ENCODE results near the gene TRNAU1AP. TPM values are rescaled to one million over a fixed set of nuclear protein-coding genes. Genes with fewer than 3 reads are reported as not detected.
A peak's percentile ranks its signal among the peaks of the same experiment; 100 is the strongest.

Gene TRNAU1AP
- total RNA-seq: 10 to 100 TPM; 28.3 to 38.7 (median 32.1) TPM
- total RNA-seq (2013): 38.2 TPM

- Histone ChIP-seq H3K36me3 (ENCODE audit: control insufficient read depth, insufficient read depth, low read length) (peaks cover 2% of the 10 kb centered on the region), H3K9me3 (ENCODE audit: control insufficient read depth, insufficient read depth, low read length) (no peaks in the 10 kb centered on the region), H3K27me3 (ENCODE audit: control insufficient read depth, insufficient read depth, low read length) (no peaks in the 10 kb centered on the region), H3K27ac (ENCODE audit: low read length) (peak within 1 kb of the TSS; percentile 79), H3K4me3 (ENCODE audit: low read length) (peak within 1 kb of the TSS; percentile 96), H3K4me1 (ENCODE audit: control insufficient read depth, insufficient read depth, low read length) (peaks cover 18% of the 10 kb centered on the region)
- Mint-ChIP-seq H3K36me3 (no peaks in the 10 kb centered on the region), H3K27ac (peak within 1 kb of the TSS; percentile 98 to 99), H3K4me1 (peaks cover 17 to 19% of the 10 kb centered on the region in 2 donors), H3K4me3 (peak within 1 kb of the TSS; percentile 98), H3K27me3 (ENCODE audit: low read depth in 2 of 2) (no peaks in the 10 kb centered on the region), H3K9me3 (no peaks in the 10 kb centered on the region)
- intact Hi-C loops (cut with micrococcal nuclease): loop anchor here (1.0 kb wide), 2 partner anchors 35 to 224 kb away; partner anchors contain the start of gene MED18
- TF ChIP-seq CTCF (IDR thresholded peaks at IDR 0.05): no peak
- ATAC-seq (peak; percentile 94 to 99 (median 96)), DNase-seq (peak; percentile 95 to 99)
- WGBS (ENCODE audit: insufficient coverage): under 1% methylated on average over 62 of the region's 63 CpGs
Observed at GRCh38 chr1:28552758-28553663, at the start of gene TRNAU1AP. TRNAU1AP (plus strand) TSS chr1:28553085; CDS start chr1:28553111, 26 bp downstream.

- no peak overlapping the region for H3K27ac ChIP-seq (ENCODE audit: low read length)
- H3K4me1 ChIP-seq (ENCODE audit: control insufficient read depth, insufficient read depth, low read length): peaks cover 20% of the 10 kb centered on the region
- no peaks in the 10 kb centered on the region for H3K9me3 ChIP-seq (ENCODE audit: control insufficient read depth, insufficient read depth, low read length)
- Mint-ChIP-seq H3K27ac (peak overlapping the region in 1 of 2 donors; percentile 26), H3K36me3 (no peaks in the 10 kb centered on the region), H3K27me3 (ENCODE audit: low read depth in 2 of 2) (no peaks in the 10 kb centered on the region), H3K9me3 (no peaks in the 10 kb centered on the region), H3K4me3 (no peak overlapping the region), H3K4me1 (peaks cover 23 to 25% of the 10 kb centered on the region in 2 donors)
- intact Hi-C loops (cut with micrococcal nuclease): no loop called here
- 87% methylated on average over 2 of the region's 3 CpGs for WGBS (ENCODE audit: insufficient coverage)
- no peak for ATAC-seq
- DNase-seq: no peak
- TF ChIP-seq CTCF (IDR thresholded peaks at IDR 0.05): no peak
- no peak overlapping the region for H3K4me3 ChIP-seq (ENCODE audit: low read length)
- H3K27me3 ChIP-seq (ENCODE audit: control insufficient read depth, insufficient read depth, low read length): no peaks in the 10 kb centered on the region
- peaks cover 4% of the 10 kb centered on the region for H3K36me3 ChIP-seq (ENCODE audit: control insufficient read depth, insufficient read depth, low read length)
Observed at GRCh38 chr1:28503117-28503516, 49.8 kb upstream of the TRNAU1AP start.

GRCh38 chr1:28505406-28506187, 47.3 kb upstream of the TRNAU1AP start, which contains the start of gene RCC1:
RCC1 (plus strand) TSS chr1:28506043; CDS start chr1:28529867, 23,824 bp downstream.
- intact Hi-C loops (cut with micrococcal nuclease): loop anchor here (1.0 to 5.0 kb wide), 7 partner anchors 13 to 418 kb away; partner anchors contain the start of genes EYA3, TAF12 and YTHDF2
- under 1% methylated on average over 38 of the region's 41 CpGs for WGBS (ENCODE audit: insufficient coverage)
- TF ChIP-seq CTCF (IDR thresholded peaks at IDR 0.05): no peak
- Mint-ChIP-seq H3K4me1 (peaks cover 47 to 50% of the 10 kb centered on the region in 2 donors), H3K9me3 (no peaks in the 10 kb centered on the region), H3K4me3 (peak within 1 kb of the TSS; percentile 99), H3K36me3 (no peaks in the 10 kb centered on the region), H3K27ac (peak within 1 kb of the TSS; percentile 97 to 99), H3K27me3 (ENCODE audit: low read depth in 2 of 2) (no peaks in the 10 kb centered on the region)
- DNase-seq (peak; percentile 87 to 99), ATAC-seq (peak; percentile 93 to 96 (median 95))
- Histone ChIP-seq H3K27ac (ENCODE audit: low read length) (peak within 1 kb of the TSS; percentile 77), H3K4me1 (ENCODE audit: control insufficient read depth, insufficient read depth, low read length) (peaks cover 43% of the 10 kb centered on the region), H3K9me3 (ENCODE audit: control insufficient read depth, insufficient read depth, low read length) (no peaks in the 10 kb centered on the region), H3K4me3 (ENCODE audit: low read length) (peak within 1 kb of the TSS; percentile 80), H3K27me3 (ENCODE audit: control insufficient read depth, insufficient read depth, low read length) (no peaks in the 10 kb centered on the region), H3K36me3 (ENCODE audit: control insufficient read depth, insufficient read depth, low read length) (peaks cover 26% of the 10 kb centered on the region)

All from natural killer cell (primary cell).